ENCODE data around the gene FGF14.
A peak's percentile ranks its signal among the peaks of the same experiment; 100 is the strongest.

GRCh38 chr13:102251817-102252216 lies 150.0 kb downstream of the FGF14 start:
- peak; percentile 29; the same call in 1 of the 2 replicates for TF ChIP-seq GATA2 (IDR thresholded peaks at IDR 0.05; ENCODE audit: low read depth, low read length)
- peak; percentile 68 for TF ChIP-seq GATA3 (IDR thresholded peaks at IDR 0.05; ENCODE audit: low read depth, low read length)
